ENCODE measurements around the gene FARS2.

FARS2 gene

GRCh38 chr6:5248302-5249098, 12.8 kb upstream of the FARS2 start:
- no peaks in the 10 kb centered on the region for H3K4me1 ChIP-seq
- H3K9me3 ChIP-seq: no peaks in the 10 kb centered on the region
- peaks cover 51% of the 10 kb centered on the region for H4K20me1 ChIP-seq
- H3K36me3 ChIP-seq: peaks cover 28% of the 10 kb centered on the region; the same call in 1 of the 2 replicates
- no peaks in the 10 kb centered on the region for H3K27me3 ChIP-seq
- TF ChIP-seq Cebpa-rat (IDR thresholded peaks at IDR 0.05): no peak
- H3K9ac ChIP-seq: no peak overlapping the region
- H3K27ac ChIP-seq: no peak overlapping the region
- no peak overlapping the region for H3K4me3 ChIP-seq
- H3K4me2 ChIP-seq: no peak overlapping the region

- H4K20me1 ChIP-seq: peaks cover 52% of the 10 kb centered on the region
- no peaks in the 10 kb centered on the region for H3K27me3 ChIP-seq
- H3K4me2 ChIP-seq: no peak overlapping the region
- H3K9ac ChIP-seq: no peak overlapping the region
- TF ChIP-seq Cebpa-rat (IDR thresholded peaks at IDR 0.05): no peak
- H3K27ac ChIP-seq: no peak overlapping the region
- H3K4me1 ChIP-seq: no peaks in the 10 kb centered on the region
- H3K4me3 ChIP-seq: no peak overlapping the region
- peaks cover 33% of the 10 kb centered on the region; the same call in 1 of the 2 replicates for H3K36me3 ChIP-seq
- no peaks in the 10 kb centered on the region for H3K9me3 ChIP-seq
Measured at GRCh38 chr6:5249451-5250122, 11.7 kb upstream of the FARS2 start.

GRCh38 chr6:5250451-5250850, 10.9 kb upstream of the FARS2 start:
- Histone ChIP-seq H3K4me3 (no peak overlapping the region), H3K27me3 (no peaks in the 10 kb centered on the region), H4K20me1 (peaks cover 61% of the 10 kb centered on the region), H3K9ac (no peak overlapping the region), H3K36me3 (peaks cover 36% of the 10 kb centered on the region; the same call in 1 of the 2 replicates), H3K9me3 (no peaks in the 10 kb centered on the region), H3K4me1 (no peaks in the 10 kb centered on the region), H3K27ac (no peak overlapping the region), H3K4me2 (no peak overlapping the region)
- no peak for TF ChIP-seq Cebpa-rat (IDR thresholded peaks at IDR 0.05)

- peaks cover 62% of the 10 kb centered on the region for H4K20me1 ChIP-seq
- no peaks in the 10 kb centered on the region for H3K9me3 ChIP-seq
- H3K27ac ChIP-seq: no peak overlapping the region
- no peaks in the 10 kb centered on the region for H3K4me1 ChIP-seq
- H3K9ac ChIP-seq: no peak overlapping the region
- H3K4me2 ChIP-seq: no peak overlapping the region
- no peaks in the 10 kb centered on the region for H3K27me3 ChIP-seq
- no peak overlapping the region for H3K4me3 ChIP-seq
- H3K36me3 ChIP-seq: peaks cover 36% of the 10 kb centered on the region; the same call in 1 of the 2 replicates
- no peak for TF ChIP-seq Cebpa-rat (IDR thresholded peaks at IDR 0.05)
Measured at GRCh38 chr6:5250911-5251310, 10.4 kb upstream of the FARS2 start.

GRCh38 chr6:5256952-5257351, 4.4 kb upstream of the FARS2 start:
- no peaks in the 10 kb centered on the region for H3K9me3 ChIP-seq
- peaks cover 47% of the 10 kb centered on the region for H3K36me3 ChIP-seq
- no peak overlapping the region for H3K4me3 ChIP-seq
- no peak for TF ChIP-seq Cebpa-rat (IDR thresholded peaks at IDR 0.05)
- H3K27me3 ChIP-seq: no peaks in the 10 kb centered on the region
- H3K4me2 ChIP-seq: no peak overlapping the region
- no peak overlapping the region for H3K27ac ChIP-seq
- H3K4me1 ChIP-seq: peaks cover 14% of the 10 kb centered on the region
- H4K20me1 ChIP-seq: peaks cover 25% of the 10 kb centered on the region
- H3K9ac ChIP-seq: no peak overlapping the region

- Histone ChIP-seq H4K20me1 (peaks cover 20% of the 10 kb centered on the region), H3K27ac (no peak overlapping the region), H3K4me1 (peaks cover 18% of the 10 kb centered on the region), H3K4me3 (no peak overlapping the region), H3K36me3 (peaks cover 42% of the 10 kb centered on the region), H3K9me3 (no peaks in the 10 kb centered on the region), H3K27me3 (no peaks in the 10 kb centered on the region), H3K9ac (no peak overlapping the region), H3K4me2 (no peak overlapping the region)
- TF ChIP-seq Cebpa-rat (IDR thresholded peaks at IDR 0.05): no peak
Measured at GRCh38 chr6:5257400-5257799, 3.9 kb upstream of the FARS2 start.

- H3K4me2 ChIP-seq: peak overlapping the region; percentile 86
- H3K27ac ChIP-seq: no peak overlapping the region
- H3K4me1 ChIP-seq: peaks cover 25% of the 10 kb centered on the region
- H3K27me3 ChIP-seq: no peaks in the 10 kb centered on the region
- H3K36me3 ChIP-seq: peaks cover 26% of the 10 kb centered on the region
- no peak for TF ChIP-seq Cebpa-rat (IDR thresholded peaks at IDR 0.05)
- peak overlapping the region; percentile 75 for H3K4me3 ChIP-seq
- peak overlapping the region; percentile 99; the same call in 1 of the 2 replicates for H3K9ac ChIP-seq
- H3K9me3 ChIP-seq: no peaks in the 10 kb centered on the region
- 0 out of 2 replicates have a peak, but pooled peaks cover 12% of the 10 kb centered on the region for H4K20me1 ChIP-seq
Measured at GRCh38 chr6:5259428-5259827, 1.9 kb upstream of the FARS2 start.

GRCh38 chr6:5260111-5260620, 1.1 kb upstream of the FARS2 start:
- peaks cover 19% of the 10 kb centered on the region for H3K36me3 ChIP-seq
- H4K20me1 ChIP-seq: 0 out of 2 replicates have a peak, but pooled peaks cover 5% of the 10 kb centered on the region

GRCh38 chr6:5261545-5262109, 314 bp downstream of the FARS2 start:
- peak overlapping the region; percentile 82 for H3K4me2 ChIP-seq
- no peaks in the 10 kb centered on the region for H3K9me3 ChIP-seq
- H4K20me1 ChIP-seq: no peaks in the 10 kb centered on the region
- H3K27me3 ChIP-seq: no peaks in the 10 kb centered on the region
- peak overlapping the region; percentile 98 for H3K27ac ChIP-seq
- H3K9ac ChIP-seq: peak overlapping the region; percentile 99
- peak overlapping the region; percentile 75 for H3K4me3 ChIP-seq
- peaks cover 16% of the 10 kb centered on the region for H3K36me3 ChIP-seq
- peaks cover 25% of the 10 kb centered on the region for H3K4me1 ChIP-seq
- no peak for TF ChIP-seq Cebpa-rat (IDR thresholded peaks at IDR 0.05)

More at GRCh38 chr6:5260111-5260620, 1.1 kb upstream of the FARS2 start:
- no peaks in the 10 kb centered on the region for H3K27me3 ChIP-seq
- no peaks in the 10 kb centered on the region for H3K9me3 ChIP-seq
- peak overlapping the region; percentile 75 for H3K4me3 ChIP-seq
- peaks cover 25% of the 10 kb centered on the region for H3K4me1 ChIP-seq
- H3K27ac ChIP-seq: peak overlapping the region; percentile 15
- peak overlapping the region; percentile 86 for H3K4me2 ChIP-seq
- no peak for TF ChIP-seq Cebpa-rat (IDR thresholded peaks at IDR 0.05)
- peak overlapping the region; percentile 99 for H3K9ac ChIP-seq

Data from BLaER1 (cell line).